GM12878 (cell line): ENCODE results near the gene FKBP8. TPM values are rescaled to one million over a fixed set of nuclear protein-coding genes. Genes with fewer than 3 reads are reported as not detected.

Experiments
- BACH1 ChIP-seq: fragments of 450-650 bp; IDR thresholded peaks from 2 replicates; pipeline ENCODE4 v1.6.1; 2017; ENCODE audit warnings: mild to moderate bottlenecking, borderline replicate concordance
- DPF2 ChIP-seq: fragments of 450-650 bp; IDR thresholded peaks from 2 replicates; pipeline ENCODE4 v1.6.1; 2017; ENCODE audit warnings: mild to moderate bottlenecking
- E2F8 ChIP-seq: fragments of 450-650 bp; IDR thresholded peaks from 2 replicates; pipeline ENCODE4 v1.6.1; 2018; ENCODE audit warnings: mild to moderate bottlenecking, low read depth, moderate library complexity; ENCODE audit not compliant: partially characterized antibody
- HCFC1 ChIP-seq: fragments of 150-350 bp; IDR thresholded peaks from 2 replicates; pipeline ENCODE4 v1.6.1; 2014; ENCODE audit warnings: low read length
- KAT2A ChIP-seq: conservative IDR thresholded peaks from 2 replicates; pipeline ENCODE4 v1.6.1; 2011; ENCODE audit warnings: low read depth, low read length; ENCODE audit not compliant: control insufficient read depth
- MLLT1 ChIP-seq: fragments of 450-650 bp; IDR thresholded peaks from 2 replicates; pipeline ENCODE4 v1.6.1; 2016; ENCODE audit warnings: mild to moderate bottlenecking
- MTA2 ChIP-seq: fragments of 450-650 bp; IDR thresholded peaks from 2 replicates; pipeline ENCODE4 v1.6.1; 2016; ENCODE audit warnings: low read depth, mild to moderate bottlenecking, moderate library complexity
- MXI1 ChIP-seq: fragments of 150-350 bp; IDR thresholded peaks from 2 replicates; pipeline ENCODE4 v1.6.1; 2011; ENCODE audit warnings: low read depth, mild to moderate bottlenecking, inconsistent platforms, low read length, improper control_type of control experiment
- MYB ChIP-seq: fragments of 150-350 bp; IDR thresholded peaks from 2 replicates; pipeline ENCODE4 v1.6.1; 2014; ENCODE audit warnings: mild to moderate bottlenecking, low read depth, low read length, borderline replicate concordance
- PKNOX1 ChIP-seq: fragments of 450-650 bp; IDR thresholded peaks from 2 replicates; pipeline ENCODE4 v1.6.1; 2016; ENCODE audit warnings: mild to moderate bottlenecking
- RAD51 ChIP-seq: fragments of 450-650 bp; IDR thresholded peaks from 2 replicates; pipeline ENCODE4 v1.6.1; 2016; ENCODE audit warnings: moderate library complexity, mild to moderate bottlenecking, inconsistent platforms
- RELA ChIP-seq: fragments of 450-650 bp; IDR thresholded peaks from 2 replicates; pipeline ENCODE4 v1.8.0; 2014; ENCODE audit warnings: borderline replicate concordance; ENCODE audit not compliant: partially characterized antibody
- RFX5 ChIP-seq: IDR thresholded peaks from 2 replicates; pipeline ENCODE4 v1.6.1; 2011; ENCODE audit warnings: low read depth, low read length, improper control_type of control experiment
- SMAD1 ChIP-seq: fragments of 450-650 bp; IDR thresholded peaks from 2 replicates; pipeline ENCODE4 v1.6.1; 2018; ENCODE audit warnings: mild to moderate bottlenecking, low read depth; ENCODE audit not compliant: partially characterized antibody
- SP1 ChIP-seq: IDR thresholded peaks from one replicate; pipeline ENCODE4 v1.6.1; 2011; ENCODE audit warnings: low read depth, low read length
- SPI1 ChIP-seq: IDR thresholded peaks from 2 replicates; pipeline ENCODE4 v1.6.1; 2011; ENCODE audit warnings: low read depth, mild to moderate bottlenecking, low read length, moderate library complexity, borderline replicate concordance; ENCODE audit not compliant: insufficient read depth
- SREBF1 ChIP-seq: IDR thresholded peaks from 2 replicates; pipeline ENCODE4 v1.6.1; 2012; ENCODE audit warnings: mild to moderate bottlenecking, low read length
- TCF12 ChIP-seq: IDR thresholded peaks from 2 replicates; pipeline ENCODE4 v1.6.1; 2011; ENCODE audit warnings: low read depth, mild to moderate bottlenecking, low read length
- ZBTB11 ChIP-seq: fragments of 450-650 bp; formaldehyde crosslinking; IDR thresholded peaks from 2 replicates; pipeline ENCODE4 v1.5.0; 2022; ENCODE audit warnings: mild to moderate bottlenecking, missing genetic modification characterization
- ZNF24 ChIP-seq: fragments of 450-650 bp; IDR thresholded peaks from 2 replicates; pipeline ENCODE4 v1.6.1; 2017; ENCODE audit warnings: antibody characterized with exemption, mild to moderate bottlenecking
- ZNF274 ChIP-seq: IDR thresholded peaks from one replicate; pipeline ENCODE4 v1.8.0; 2011; ENCODE audit not compliant: insufficient read length, insufficient read depth
- ZSCAN29 ChIP-seq: fragments of 450-650 bp; IDR thresholded peaks from 2 replicates; pipeline ENCODE4 v1.6.1; 2017; ENCODE audit warnings: mild to moderate bottlenecking, moderate library complexity
- ZZZ3 ChIP-seq: IDR thresholded peaks from 2 replicates; pipeline ENCODE4 v1.6.1; 2011; ENCODE audit warnings: low read depth; ENCODE audit not compliant: control insufficient read depth, insufficient read length
- polyA plus RNA-seq, 11 experiments: library from polyadenylated mRNA; depleted of rRNA in 4 of 11; unstranded in 6 of 11; stranded (reverse) in 5 of 11; fragments of >200 nt; fragmentation: Nextera tagmentation in 4 of 11; fragmentation: Illumina TruSeq in 1 of 11; extraction: Ambion mirVana in 4 of 11; extraction: Trizol in 1 of 11; gene quantifications; 1 replicate in 1 of 11; 2 replicates in 10 of 11; pipeline versions ENCODE4 v1.2.1 to v1.2.3, GENCODE V29; 2011 to 2016; ENCODE audit warnings: inconsistent platforms in 2 of 11, missing spikeins in 2 of 11, low read depth in 1 of 11
- total RNA-seq, 4 experiments: library from RNA; depleted of rRNA in 3 of 4; stranded (reverse); fragments of >200 nt in 3 of 4; fragmentation: Illumina TruSeq in 1 of 4; extraction: Trizol in 1 of 4; gene quantifications; 2 replicates each; pipeline versions ENCODE4 v1.2.1 to v1.2.3, GENCODE V29; 2013 to 2021

FKBP8 gene
- total and polyA plus RNA-seq, 10 of the 15 experiments (the other 5 are each of a cell fraction or from before 2014, with no cell fraction given), result 0.13 to 205 (median 95.4) TPM

GRCh38 chr19:18522124-18522861 lies 21.1 kb downstream of the FKBP8 start (continued):
- TF ChIP-seq MTA2, result peak; percentile 18; the same call in 1 of the 2 replicates
- peak; percentile 65 for TF ChIP-seq SP1
- TF ChIP-seq MLLT1, result 0 out of 2 replicates have a peak, but pooled peaks have one; percentile 66
- no peak for TF ChIP-seq ZZZ3
- peak; percentile 24; the same call in 1 of the 2 replicates for TF ChIP-seq RFX5
- peak; percentile 69 for TF ChIP-seq MXI1
- no peak for TF ChIP-seq ZNF274
- no peak for TF ChIP-seq ZSCAN29
- TF ChIP-seq PKNOX1, result peak; percentile 86
- no peak for TF ChIP-seq ZNF24
- no peak for TF ChIP-seq SPI1
- no peak for TF ChIP-seq KAT2A
- peak; percentile 69 for TF ChIP-seq SREBF1
- TF ChIP-seq RELA, result no peak
- 0 out of 2 replicates have a peak, but pooled peaks have one; percentile 22 for TF ChIP-seq MYB
- no peak for TF ChIP-seq ZBTB11 (CRISPR knock-in tag)
- no peak for TF ChIP-seq TCF12
- TF ChIP-seq BACH1, result no peak
- TF ChIP-seq RAD51, result peak; percentile 48; the same call in 1 of the 2 replicates
- no peak for TF ChIP-seq DPF2
- no peak for TF ChIP-seq E2F8
- no peak for TF ChIP-seq HCFC1
- no peak for TF ChIP-seq SMAD1
